HepG2 (cell line): ENCODE measurements around the gene PIK3CD. TPM values are rescaled to one million over a fixed set of nuclear protein-coding genes. Genes with fewer than 3 reads are reported as not detected.

Source experiments
- ATAC-seq: fragments of 200-7000 bp; cut with Tn5 transposase; 3 replicates; pipeline ENCODE4 v1.9.1; 2020; ENCODE audit warnings: mild to moderate bottlenecking, moderate library complexity
- BruUV-seq: library from RNA; stranded (reverse); fragments of 400-500 nt; replicated peaks from 2 replicates; lab custom pipeline; 2021; lab: Mats Ljungman, UMichigan
- CTCF ChIA-PET: fragments of 300-600 bp; formaldehyde crosslinking; extraction: SDS; loops from one replicate; lab custom pipeline; 2021; ENCODE audit warnings: low total read pairs, inconsistent platforms, low intra/inter-chr PET ratio; lab: Yijun Ruan, JAX
- POLR2A ChIA-PET: fragments of 350-600 bp; sonication (Branson Sonifier 250); formaldehyde crosslinking; loops from one replicate; lab custom pipeline; 2020; ENCODE audit warnings: antibody characterized with exemption, inconsistent platforms; lab: Yijun Ruan, JAX
- DNase-seq: peaks from one replicate; pipeline ENCODE4 v3.0.0-alpha.2; 2015; ENCODE audit warnings: low spot score
- FAIRE-seq: peaks from 3 replicates; lab custom pipeline; 2011; peaks lifted over from hg19 to GRCh38; lab: Jason Lieb, UNC
- H2AFZ ChIP-seq: one replicate; pipeline ENCODE4 v1.6.1; 2011; ENCODE audit warnings: low read length, inconsistent platforms
- H3K27ac ChIP-seq: fragments of 300-600 bp; 3 replicates; pipeline ENCODE4 v1.8.0; 2011; ENCODE audit warnings: mixed run types, mild to moderate bottlenecking, mixed read lengths, low read length, inconsistent platforms; ENCODE audit not compliant: insufficient read depth; ENCODE audit errors: extremely low read length
- H3K27me3 ChIP-seq, 2 experiments: fragments of 200-600 bp in 1 of 2; 2 replicates in 1 of 2; 3 replicates in 1 of 2; pipeline versions ENCODE4 v1.6.0 to v1.8.0; 2011; ENCODE audit warnings: low read length in 2 of 2, mild to moderate bottlenecking in 2 of 2, moderate library complexity in 2 of 2, inconsistent platforms in 1 of 2; ENCODE audit not compliant: insufficient read depth in 2 of 2, control insufficient read depth in 1 of 2
- H3K36me3 ChIP-seq, 2 experiments: fragments of 200-600 bp in 1 of 2; replicated peaks in 1 of 2; 2 replicates in 1 of 2; 3 replicates in 1 of 2; pipeline versions ENCODE4 v1.5.1 to v1.8.0; 2011; ENCODE audit warnings: low read length in 2 of 2, inconsistent platforms in 1 of 2; ENCODE audit not compliant: insufficient read depth in 2 of 2, control insufficient read depth in 1 of 2
- H3K4me1 ChIP-seq: 2 replicates; pipeline ENCODE4 v1.5.1; 2012; ENCODE audit warnings: low read length, inconsistent platforms; ENCODE audit not compliant: insufficient read depth
- H3K4me2 ChIP-seq: 2 replicates; pipeline ENCODE4 v1.6.0; 2011; ENCODE audit warnings: low read depth, low read length, inconsistent platforms
- H3K4me3 ChIP-seq, 3 experiments: fragments of 200-600 bp in 1 of 3; sonication (generic), shearing (Covaris generic) in 1 of 3; replicated peaks in 1 of 3; 2 replicates each; pipeline ENCODE4 v1.5.1; 2011 to 2016; ENCODE audit warnings: low read length in 3 of 3, inconsistent platforms in 2 of 3, low read depth in 2 of 3, mild to moderate bottlenecking in 2 of 3, control low read depth in 1 of 3, mixed read lengths in 1 of 3; ENCODE audit not compliant: insufficient read depth in 1 of 3
- H3K79me2 ChIP-seq: one replicate; pipeline ENCODE4 v1.6.1; 2011; ENCODE audit warnings: low read length, inconsistent platforms; ENCODE audit not compliant: insufficient read depth
- H3K9ac ChIP-seq: 2 replicates; pipeline ENCODE4 v1.6.0; 2011; ENCODE audit warnings: mild to moderate bottlenecking, low read depth, low read length, inconsistent platforms; ENCODE audit not compliant: insufficient read depth
- H3K9me3 ChIP-seq: 2 replicates; pipeline ENCODE4 v1.5.1; 2012; ENCODE audit warnings: mild to moderate bottlenecking, low read length
- H4K20me1 ChIP-seq: 2 replicates; pipeline ENCODE4 v1.6.0; 2011; ENCODE audit warnings: inconsistent platforms, mild to moderate bottlenecking, low read length, moderate library complexity; ENCODE audit not compliant: insufficient read depth
- ARHGAP35 ChIP-seq: sonication (generic); formaldehyde crosslinking; IDR thresholded peaks from 2 replicates; pipeline ENCODE4 v1.9.0; 2022; ENCODE audit warnings: mild to moderate bottlenecking, inconsistent platforms, moderate library complexity, missing genetic modification reagents, borderline replicate concordance
- ATAD3A ChIP-seq: sonication (generic); formaldehyde crosslinking; IDR thresholded peaks from 2 replicates; pipeline ENCODE4 v1.4.0; 2020; ENCODE audit warnings: missing genetic modification reagents
- ETV5 ChIP-seq: IDR thresholded peaks from 2 replicates; pipeline ENCODE4 v1.6.1; 2018; ENCODE audit warnings: missing biosample characterization, missing genetic modification reagents, inconsistent platforms, borderline replicate concordance
- FOXM1 ChIP-seq: sonication (generic); formaldehyde crosslinking; IDR thresholded peaks from 2 replicates; pipeline ENCODE4 v1.5.0; 2020; ENCODE audit warnings: missing genetic modification reagents
- HHEX ChIP-seq: IDR thresholded peaks from 2 replicates; pipeline ENCODE4 v1.6.1; 2016; ENCODE audit warnings: control low read depth
- IKZF1 ChIP-seq: fragments of 450-650 bp; IDR thresholded peaks from 2 replicates; pipeline ENCODE4 v1.7.1; 2016
- JUND ChIP-seq: sonication (generic); formaldehyde crosslinking; IDR thresholded peaks from 2 replicates; pipeline ENCODE4 v1.8.0; 2022; ENCODE audit warnings: mild to moderate bottlenecking, missing genetic modification reagents
- MTF1 ChIP-seq: sonication (generic); formaldehyde crosslinking; IDR thresholded peaks from 2 replicates; pipeline ENCODE4 v1.5.0; 2020; ENCODE audit warnings: missing genetic modification reagents
- NR2F2 ChIP-seq: IDR thresholded peaks from 2 replicates; pipeline ENCODE4 v1.6.1; 2012; ENCODE audit warnings: low read depth, inconsistent platforms, borderline replicate concordance
- RERE ChIP-seq: IDR thresholded peaks from 2 replicates; pipeline ENCODE4 v1.6.1; 2016; ENCODE audit warnings: low read depth, missing genetic modification reagents, missing compliant biosample characterization
- TBX2 ChIP-seq: sonication (generic); formaldehyde crosslinking; IDR thresholded peaks from 2 replicates; pipeline ENCODE4 v1.5.0; 2020; ENCODE audit warnings: missing genetic modification reagents, mild to moderate bottlenecking, borderline replicate concordance
- TOE1 ChIP-seq: sonication (generic); formaldehyde crosslinking; IDR thresholded peaks from 2 replicates; pipeline ENCODE4 v1.4.0; 2020; ENCODE audit warnings: mild to moderate bottlenecking, missing genetic modification reagents
- ZNF556 ChIP-seq: sonication (generic); formaldehyde crosslinking; IDR thresholded peaks from 2 replicates; pipeline ENCODE4 v1.4.0; 2020; ENCODE audit warnings: mild to moderate bottlenecking, missing genetic modification reagents, borderline replicate concordance
- ZNF687 ChIP-seq: sonication (generic); formaldehyde crosslinking; IDR thresholded peaks from 2 replicates; pipeline ENCODE4 v1.5.1; 2020; ENCODE audit warnings: mild to moderate bottlenecking, missing genetic modification reagents, moderate library complexity
- ZNF768 ChIP-seq: sonication (generic); formaldehyde crosslinking; IDR thresholded peaks from 2 replicates; pipeline ENCODE4 v1.4.0; 2020; ENCODE audit warnings: missing genetic modification reagents
- WGBS: methylation state at CpG from one replicate; pipeline ENCODE4 v1.1.6; 2017; ENCODE audit warnings: low lambda C conversion rate; 5-methylcytosine and 5-hydroxymethylcytosine counted together
- in situ Hi-C: cut with HindIII; loops from 2 replicates; pipeline ENCODE4 v1.10.0; 2017; ENCODE audit warnings: low pct_unique_long_range_greater_than_20kb; ENCODE audit not compliant: extremely low pct_ligation_motif_present
- intact Hi-C: fragments of 100-400 bp; cut with micrococcal nuclease; formaldehyde crosslinking; loops from one replicate; pipeline ENCODE4 v1.10.0; 2022; ENCODE audit not compliant: unreplicated experiment
- polyA plus RNA-seq, 8 experiments: library from polyadenylated mRNA; depleted of rRNA in 3 of 8; stranded (reverse) in 7 of 8; unstranded in 1 of 8; fragments of >200 nt; fragmentation: Illumina TruSeq in 4 of 8; extraction: Trizol in 4 of 8; gene quantifications; 2 replicates each; pipeline versions ENCODE4 v1.2.1 to v1.2.3, GENCODE V29; 2011 to 2016; ENCODE audit warnings: low read depth in 4 of 8, missing spikeins in 1 of 8, mixed read lengths in 1 of 8; ENCODE audit not compliant: insufficient read depth in 1 of 8
- total RNA-seq, 5 experiments: library from RNA; depleted of rRNA; stranded (reverse); fragments of >200 nt; fragmentation: Illumina TruSeq; extraction: Trizol; gene quantifications; 2 replicates each; pipeline ENCODE4 v1.2.3, GENCODE V29; 2016; ENCODE audit warnings: low read depth in 1 of 5

The PIK3CD gene
- total and polyA plus RNA-seq, 2 of the 13 experiments (the other 11 are each of a cell fraction or from before 2014, with no cell fraction given): 7.1 to 10.0 TPM

DNA sequence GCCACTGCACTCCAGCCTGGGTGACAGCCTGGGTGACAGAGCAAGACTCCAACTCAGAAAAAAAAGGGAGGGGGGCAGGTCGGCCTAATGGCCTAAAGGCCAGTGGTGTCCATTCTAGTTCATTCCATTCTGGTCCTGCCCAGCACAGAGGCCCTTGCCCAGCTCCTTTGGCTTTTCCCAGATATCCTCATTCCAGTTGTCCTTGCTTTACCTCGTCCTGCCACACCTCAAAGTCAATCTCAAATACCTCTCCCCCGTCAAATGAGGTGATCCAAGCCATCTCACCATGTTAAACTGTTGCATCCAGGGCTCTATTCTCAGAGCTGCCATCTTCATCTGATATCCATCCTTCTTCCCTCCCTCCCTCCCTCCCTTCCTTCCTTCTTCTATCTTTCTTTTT is 19.9 kb upstream of the PIK3CD start (continued):
- TF ChIP-seq RERE (CRISPR knock-in tag): no peak
- no peak for TF ChIP-seq ARHGAP35
- TF ChIP-seq ZNF556: no peak
- TF ChIP-seq MTF1 (CRISPR knock-in tag): no peak
- TF ChIP-seq ATAD3A: no peak
- no peak for TF ChIP-seq IKZF1

GRCh38 chr1:9633493-9633892 is 18.0 kb upstream of the PIK3CD start:
- 40% methylated on average over 6 of the region's 6 CpGs for WGBS
- in situ Hi-C loops: no loop called here
- H3K9me3 ChIP-seq: no peaks in the 10 kb centered on the region
- TF ChIP-seq ZNF687 (no peak), TBX2 (CRISPR knock-in tag) (no peak), ZNF768 (no peak), NR2F2 (no peak), ETV5 (CRISPR knock-in tag) (no peak), JUND (CRISPR knock-in tag) (no peak), FOXM1 (CRISPR knock-in tag) (no peak), HHEX (no peak), TOE1 (no peak)

More at GRCh38 chr1:9633493-9633892, 18.0 kb upstream of the PIK3CD start:
- Histone ChIP-seq H3K27ac (no peak overlapping the region), H3K9ac (no peak overlapping the region), H3K4me2 (no peak overlapping the region), H3K4me3 (no peak overlapping the region), H2AFZ (no peak overlapping the region), H4K20me1 (no peaks in the 10 kb centered on the region), H3K27me3 (peaks cover 0 to 12% of the 10 kb centered on the region in 2 experiments; a peak in 3 of 5 replicates), H3K36me3 (no peaks in the 10 kb centered on the region), H3K4me1 (peaks cover 14% of the 10 kb centered on the region), H3K79me2 (no peaks in the 10 kb centered on the region)
- CTCF ChIA-PET: no interaction called here
- no TSS peak for BruUV-seq
- no peak for FAIRE-seq
- DNase-seq: no peak
- intact Hi-C loops: no loop called here
- POLR2A ChIA-PET: no interaction called here
- ATAC-seq: no peak
